HG03342 (cell line): ENCODE data around the gene RP2.

ENCODE experiments used
- ATAC-seq: cut with Tn5 transposase; IDR thresholded peaks from one replicate; pipeline ENCODE4 v1.9.1; 2021; ENCODE audit warnings: mild to moderate bottlenecking, moderate library complexity; ENCODE audit not compliant: unreplicated experiment

Gene RP2

GRCh38 chrX:46841346-46841745, 4.5 kb downstream of the RP2 start:
- no peak for ATAC-seq

DNA sequence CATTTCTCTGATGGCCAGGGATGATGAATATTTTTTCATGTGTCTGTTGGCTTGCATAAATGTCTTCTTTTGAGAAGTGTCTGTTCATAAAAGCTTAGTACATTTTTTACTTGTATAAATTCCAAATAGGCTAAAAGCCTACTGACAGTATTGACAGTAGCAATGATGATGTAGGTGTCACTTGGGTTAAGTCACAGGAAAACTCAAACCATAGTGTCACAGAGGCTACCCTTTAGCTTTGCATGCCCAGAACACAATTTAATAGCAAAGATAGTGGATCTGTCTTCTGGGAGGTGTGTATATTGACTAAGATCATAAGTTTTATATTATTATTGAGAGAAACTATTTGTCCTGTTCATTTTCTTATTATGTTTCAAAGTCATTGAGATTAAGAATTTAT, 8.1 kb downstream of the RP2 start:
- ATAC-seq, result no peak

DNA sequence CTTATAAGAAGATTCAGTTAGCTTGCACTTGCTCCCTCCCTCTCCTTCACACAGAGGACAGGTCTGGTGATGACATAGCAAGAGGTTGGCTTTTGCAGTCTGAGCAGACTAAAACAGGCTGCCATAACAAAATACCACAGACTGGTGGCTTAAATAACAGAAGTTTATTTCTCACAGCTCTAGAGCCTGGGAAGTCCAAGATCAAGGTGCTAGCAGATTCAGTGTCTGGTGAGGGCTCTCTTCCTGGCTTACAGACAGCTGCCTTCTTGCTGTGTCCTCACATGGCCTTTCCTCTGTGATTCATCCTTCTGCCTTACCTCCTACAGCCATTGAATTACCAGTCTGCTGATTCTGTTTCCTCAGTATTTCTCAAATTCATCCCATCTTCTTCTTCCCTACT, 13.1 kb downstream of the RP2 start:
- ATAC-seq, result no peak

- no peak for ATAC-seq
Measured at GRCh38 chrX:46850771-46851170, 13.9 kb downstream of the RP2 start.

GRCh38 chrX:46856483-46856882, 19.6 kb downstream of the RP2 start:
- no peak for ATAC-seq

DNA sequence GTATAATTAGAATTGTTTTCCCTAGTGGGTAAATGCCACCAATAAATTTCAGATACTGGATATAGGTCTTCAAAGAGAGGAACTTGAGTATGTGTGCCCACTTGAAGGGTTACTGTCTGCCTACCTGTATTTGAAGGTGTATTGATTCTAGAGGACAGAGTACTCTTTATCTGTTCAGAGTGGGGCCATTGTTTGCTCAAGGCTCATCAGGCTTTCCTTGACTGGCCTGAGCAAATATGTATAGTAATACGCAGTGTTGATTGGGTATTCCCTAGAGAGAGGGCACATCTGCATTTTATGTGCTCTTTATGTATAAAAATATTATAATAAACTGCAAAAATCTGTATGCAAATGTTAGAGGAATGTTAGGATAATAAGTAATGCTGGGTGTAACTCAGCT, 23.7 kb downstream of the RP2 start:
- ATAC-seq, result no peak

GRCh38 chrX:46863072-46863471, 26.2 kb downstream of the RP2 start:
- no peak for ATAC-seq

DNA sequence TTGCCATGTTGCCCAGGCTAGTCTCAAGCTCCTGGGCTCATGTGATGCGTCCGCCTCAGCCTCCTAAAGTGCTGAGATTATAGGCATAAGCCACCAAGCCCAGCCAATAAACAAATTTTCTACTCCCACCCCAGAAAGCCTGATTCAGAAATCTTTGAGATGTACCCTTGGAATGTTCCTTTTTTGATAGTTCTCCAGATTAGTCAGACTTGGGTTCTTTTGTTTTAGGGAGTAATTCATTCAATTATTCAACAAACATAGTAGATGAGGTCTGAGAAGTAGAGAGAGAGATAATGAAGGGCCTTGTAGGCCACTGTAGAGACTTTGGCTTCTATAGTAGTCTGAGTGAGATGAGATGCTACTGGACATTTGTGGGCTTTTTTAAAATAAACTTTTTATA, 27.8 kb downstream of the RP2 start:
- no peak for ATAC-seq

DNA sequence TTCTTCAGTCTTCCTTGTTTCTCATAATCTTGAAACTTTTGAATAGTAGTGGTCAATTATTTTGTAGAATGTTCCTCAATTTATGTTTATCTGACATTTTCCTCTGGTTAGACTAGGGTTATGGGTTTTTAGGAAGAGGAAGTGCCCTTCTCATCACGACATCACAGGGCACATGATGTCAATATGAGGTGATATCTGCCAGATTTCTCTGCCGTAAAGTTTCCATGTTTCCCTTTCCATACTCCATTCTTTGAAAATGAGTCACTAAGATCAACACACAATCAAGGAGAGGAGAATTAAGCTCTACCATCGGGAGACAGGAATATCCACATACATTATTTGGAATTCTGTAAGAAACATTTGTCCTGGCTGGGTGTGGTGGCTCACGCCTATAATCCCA, 28.4 kb downstream of the RP2 start:
- no peak for ATAC-seq

GRCh38 chrX:46866726-46867125, 29.9 kb downstream of the RP2 start:
- no peak for ATAC-seq

DNA sequence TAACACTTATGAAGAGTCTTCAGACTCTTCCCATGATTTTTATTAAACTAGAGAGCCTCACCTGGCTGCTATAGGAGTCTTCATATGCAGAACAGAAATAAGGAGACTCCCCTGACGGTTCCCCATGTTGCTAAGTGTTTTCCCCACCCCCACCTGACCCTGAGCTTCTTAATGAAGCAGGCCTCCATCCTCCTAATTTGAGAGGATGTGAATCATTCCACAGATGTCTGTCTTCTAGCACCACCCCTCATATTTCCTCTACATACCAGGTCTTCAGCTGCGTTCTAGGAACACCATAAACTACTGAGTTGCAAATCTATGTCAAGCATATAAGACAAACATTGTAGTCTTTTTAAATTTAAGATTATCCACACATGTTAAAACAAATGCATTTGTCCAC, 36.9 kb downstream of the RP2 start:
- ATAC-seq, result no peak

DNA sequence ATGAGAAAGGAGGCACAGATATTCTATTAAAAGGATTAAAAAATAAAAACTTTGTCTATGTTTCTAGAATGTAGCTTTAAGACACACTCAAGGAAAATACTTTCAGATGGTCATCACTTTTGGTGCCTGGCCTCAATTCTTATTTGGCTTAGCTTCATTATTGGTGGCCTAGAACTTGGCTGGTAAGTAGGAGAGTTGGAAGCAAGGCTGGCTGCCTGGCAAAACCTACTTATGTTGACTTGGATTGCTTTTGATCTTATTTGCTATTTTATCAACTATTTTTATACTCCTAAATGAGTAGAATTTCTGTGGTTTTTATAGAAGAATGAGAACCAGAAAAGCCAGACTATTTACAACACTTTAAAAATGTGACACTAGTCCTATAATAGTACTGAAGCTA, 40.1 kb downstream of the RP2 start:
- no peak for ATAC-seq

DNA sequence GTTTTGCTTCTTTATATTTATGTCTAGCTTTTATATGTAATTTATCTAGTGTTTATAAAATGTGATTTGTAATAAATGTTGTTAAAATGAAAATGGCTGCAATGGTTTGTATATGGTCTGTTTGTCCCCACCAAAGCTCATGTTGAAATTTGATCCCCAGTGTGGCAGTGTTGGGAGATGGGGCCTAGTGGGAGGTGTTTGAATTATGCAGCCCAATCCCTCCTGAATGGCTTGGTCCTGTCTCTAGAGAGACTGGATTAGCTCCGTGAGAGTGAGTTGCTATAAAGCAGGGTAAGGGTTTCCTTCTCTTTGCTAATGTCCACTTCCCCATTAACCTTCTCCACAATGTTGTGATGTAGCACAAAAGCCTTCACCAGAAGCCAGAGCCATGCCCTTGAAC, 45.4 kb downstream of the RP2 start:
- no peak for ATAC-seq

DNA sequence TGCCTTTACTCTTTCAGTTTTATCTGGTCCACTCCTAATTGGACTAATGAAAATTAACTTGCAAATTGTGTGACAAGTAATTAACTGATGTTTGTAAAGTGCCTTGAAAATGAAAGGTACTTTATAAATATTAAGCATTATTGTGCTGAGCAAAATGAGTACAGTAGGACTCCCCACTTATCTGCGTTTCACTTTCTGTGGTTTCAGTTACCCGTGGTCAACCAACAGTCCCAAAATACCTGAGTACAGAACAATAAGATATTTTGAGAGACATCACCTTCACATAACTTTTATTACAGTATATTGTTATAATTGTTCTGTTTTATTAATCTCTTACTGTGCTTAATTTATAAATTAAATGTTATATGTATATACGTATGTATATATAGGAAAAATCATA, 48.0 kb downstream of the RP2 start:
- no peak for ATAC-seq

DNA sequence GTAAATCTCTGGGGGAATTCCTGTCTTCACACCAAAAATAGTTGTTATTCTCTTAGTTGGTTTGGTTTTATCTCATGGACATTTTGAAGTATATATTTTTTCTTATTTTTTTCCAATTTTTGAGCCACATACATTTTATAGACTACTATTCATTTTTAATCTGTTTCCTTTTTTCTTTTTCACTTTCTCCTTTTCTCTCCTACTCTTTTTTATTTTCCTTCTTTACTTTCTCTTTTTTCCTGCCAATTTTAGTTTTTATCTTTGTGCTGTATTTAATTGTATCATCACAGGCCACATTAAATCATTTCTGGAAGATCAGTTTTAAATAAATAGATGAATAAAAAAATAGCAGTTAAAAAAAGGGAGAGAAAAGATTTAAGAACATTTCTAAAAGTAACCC, 61.4 kb downstream of the RP2 start:
- ATAC-seq, result no peak

DNA sequence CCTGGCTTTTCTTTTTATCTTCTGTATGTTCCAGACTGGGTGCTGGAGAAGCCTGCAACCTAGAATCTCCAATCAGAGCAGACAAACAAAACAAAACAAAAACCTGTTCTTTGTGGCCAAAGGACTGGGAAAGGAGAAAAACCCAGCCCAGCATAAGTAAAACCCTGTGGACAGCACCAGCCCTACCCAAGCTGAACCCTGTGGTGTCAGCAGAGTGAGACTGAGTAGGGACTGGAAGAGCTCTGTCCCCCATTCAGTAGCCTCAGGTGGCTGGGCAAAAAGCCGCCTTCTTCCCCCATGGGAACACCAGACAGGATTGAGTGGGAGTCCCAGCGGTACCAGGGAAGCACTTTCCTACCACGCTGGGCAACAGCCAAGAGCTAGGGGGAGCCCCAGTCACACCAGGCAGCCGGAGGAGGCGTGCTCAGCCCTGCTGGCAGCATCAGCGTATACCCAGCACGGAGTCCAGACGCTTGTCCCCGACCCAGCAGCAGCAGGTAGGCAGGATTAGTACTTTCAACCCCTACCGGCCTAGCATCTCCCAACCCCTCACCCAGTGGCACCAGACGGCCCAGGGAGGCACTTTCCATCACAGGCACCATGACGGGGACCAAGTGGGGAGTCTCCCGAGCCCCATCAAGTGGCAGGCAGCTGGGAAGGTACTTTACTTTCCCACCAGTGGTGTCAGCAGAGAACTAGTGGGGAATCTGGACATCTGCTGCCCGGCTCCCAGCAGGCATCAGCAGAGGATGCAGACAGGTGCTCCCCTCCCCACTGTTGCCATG, 66.8 kb downstream of the RP2 start:
- ATAC-seq, result peak; percentile 82

DNA sequence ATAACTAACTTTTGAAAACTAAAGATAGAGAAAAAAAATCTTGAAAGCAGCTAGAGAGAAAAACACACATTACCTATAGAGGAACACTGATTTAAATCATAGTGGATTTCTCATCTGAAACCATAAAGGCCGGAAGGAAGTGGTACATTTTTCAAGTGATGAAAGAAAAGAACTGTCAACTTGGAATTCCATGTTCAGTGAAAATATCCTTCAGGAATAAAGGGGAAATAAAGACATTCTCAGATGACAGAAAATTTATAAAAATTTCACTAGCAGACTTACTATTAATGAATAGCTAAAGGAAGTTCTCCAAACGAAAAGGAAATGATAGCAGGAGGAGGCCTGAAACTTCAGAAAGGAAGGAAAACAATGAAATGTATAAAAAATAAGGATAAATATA, 67.8 kb downstream of the RP2 start:
- no peak for ATAC-seq

GRCh38 chrX:46910415-46910814, 73.6 kb downstream of the RP2 start:
- ATAC-seq, result no peak

- ATAC-seq, result no peak
Measured at GRCh38 chrX:46912098-46912602, 75.3 kb downstream of the RP2 start, which contains the start of gene JADE3. Gene JADE3, plus strand, starts transcription at chrX:46912421. Its CDS starts 72,474 bp downstream, at chrX:46984895.

GRCh38 chrX:46912603-46913491, 76.0 kb downstream of the RP2 start:
- ATAC-seq, result no peak

- ATAC-seq, result no peak
Measured at GRCh38 chrX:46913667-46914066, 76.8 kb downstream of the RP2 start.

- ATAC-seq, result no peak
Measured at GRCh38 chrX:46916273-46916672, 79.4 kb downstream of the RP2 start.
